H1 (cell line): ENCODE measurements around the gene BRAT1. TPM values are rescaled to one million over a fixed set of nuclear protein-coding genes. Genes with fewer than 3 reads are reported as not detected.
A peak's percentile ranks its signal among the peaks of the same experiment; 100 is the strongest.

ENCODE experiments used
- CTCF ChIA-PET: fragments of 300-600 bp; sonication (Branson Sonifier 250); formaldehyde crosslinking; loops from one replicate; lab custom pipeline; 2021; ENCODE audit not compliant: partially characterized antibody; lab: Charles Lee
- POLR2A ChIA-PET: fragments of 300-600 bp; sonication (Branson Sonifier 250); formaldehyde crosslinking; loops from one replicate; lab custom pipeline; 2021; ENCODE audit warnings: inconsistent platforms; ENCODE audit not compliant: partially characterized antibody; lab: Charles Lee
- DNase-seq, 2 experiments: peaks; one replicate each; pipeline versions ENCODE4 v3.0.0 to v3.0.0-alpha.2; 2010 to 2022; ENCODE audit warnings: low spot score in 2 of 2, low read depth in 1 of 2, mixed read lengths in 1 of 2
- FAIRE-seq: peaks from 2 replicates; lab custom pipeline; 2011; peaks lifted over from hg19 to GRCh38; lab: Jason Lieb, UNC
- H2AFZ ChIP-seq: 2 replicates; pipeline ENCODE4 v1.8.1; 2012; ENCODE audit warnings: low read length, inconsistent platforms
- H2AK5ac ChIP-seq: 2 replicates; pipeline ENCODE4 v1.6.1; 2013; ENCODE audit warnings: low read depth, low read length
- H2BK120ac ChIP-seq: replicated peaks from 2 replicates; pipeline ENCODE3; 2013; ENCODE audit warnings: low read depth, low read length, inconsistent platforms
- H2BK12ac ChIP-seq: 2 replicates; pipeline ENCODE4 v1.6.1; 2013; ENCODE audit warnings: low read depth, low read length
- H2BK15ac ChIP-seq: 2 replicates; pipeline ENCODE4 v1.6.1; 2013; ENCODE audit warnings: low read length
- H2BK20ac ChIP-seq: 2 replicates; pipeline ENCODE4 v1.6.1; 2013; ENCODE audit warnings: low read length
- H2BK5ac ChIP-seq: 2 replicates; pipeline ENCODE4 v1.6.1; 2013; ENCODE audit warnings: low read depth, low read length
- H3K14ac ChIP-seq: 2 replicates; pipeline ENCODE4 v1.6.1; 2013; ENCODE audit warnings: inconsistent platforms; ENCODE audit not compliant: insufficient read length
- H3K18ac ChIP-seq: 2 replicates; pipeline ENCODE4 v1.6.1; 2013; ENCODE audit warnings: low read length; ENCODE audit errors: extremely low read depth
- H3K23ac ChIP-seq: 2 replicates; pipeline ENCODE4 v1.6.1; 2013; ENCODE audit warnings: inconsistent platforms; ENCODE audit not compliant: insufficient read length
- H3K23me2 ChIP-seq: 2 replicates; pipeline ENCODE4 v1.6.1; 2013; ENCODE audit warnings: low read depth, low read length
- H3K27ac ChIP-seq: 2 replicates; pipeline ENCODE4 v1.6.1; 2011; ENCODE audit warnings: low read depth, low read length, inconsistent platforms
- H3K27me3 ChIP-seq, 4 experiments: replicated peaks in 1 of 4; 1 replicate in 1 of 4; 2 replicates in 3 of 4; pipeline versions ENCODE4 v1.6.1 to v1.8.1; 2011 to 2013; ENCODE audit warnings: low read length in 3 of 4, mild to moderate bottlenecking in 3 of 4, inconsistent platforms in 2 of 4, mixed read lengths in 2 of 4, moderate library complexity in 1 of 4; ENCODE audit not compliant: control insufficient read depth in 3 of 4, insufficient read depth in 3 of 4; ENCODE audit errors: extremely low read depth in 1 of 4
- H3K36me3 ChIP-seq, 4 experiments: 2 replicates each; pipeline versions ENCODE4 v1.6.1 to v1.8.1; 2011 to 2013; ENCODE audit warnings: mild to moderate bottlenecking in 4 of 4, low read length in 3 of 4, moderate library complexity in 2 of 4, control low read depth in 1 of 4, inconsistent platforms in 1 of 4; ENCODE audit not compliant: insufficient read depth in 4 of 4, control insufficient read depth in 2 of 4
- H3K4ac ChIP-seq: replicated peaks from 2 replicates; pipeline ENCODE3; 2013; ENCODE audit warnings: low read length, low read depth, mixed read lengths, inconsistent platforms; ENCODE audit not compliant: insufficient read length
- H3K4me1 ChIP-seq, 4 experiments: replicated peaks in 1 of 4; 1 replicate in 1 of 4; 2 replicates in 3 of 4; pipeline versions ENCODE4 v1.6.1 to v1.8.1; 2011 to 2013; ENCODE audit warnings: low read length in 3 of 4, inconsistent platforms in 2 of 4, mixed read lengths in 1 of 4; ENCODE audit not compliant: insufficient read depth in 4 of 4, control insufficient read depth in 3 of 4
- H3K4me2 ChIP-seq, 2 experiments: 2 replicates each; pipeline versions ENCODE4 v1.6.1 to v1.8.1; 2011 to 2013; ENCODE audit warnings: low read depth in 2 of 2, low read length in 2 of 2, control low read depth in 1 of 2, inconsistent platforms in 1 of 2, mild to moderate bottlenecking in 1 of 2; ENCODE audit not compliant: insufficient read depth in 1 of 2
- H3K4me3 ChIP-seq, 4 experiments: fragments of 200-600, 300-600 bp in 1 of 4; sonication (generic), shearing (Covaris generic), sonication (Bioruptor Twin) in 1 of 4; 2 replicates each; pipeline versions ENCODE4 v1.5.1 to v1.8.1; 2011 to 2016; ENCODE audit warnings: low read length in 4 of 4, low read depth in 3 of 4, control low read depth in 2 of 4, inconsistent platforms in 2 of 4, mild to moderate bottlenecking in 2 of 4, mixed read lengths in 1 of 4, moderate library complexity in 1 of 4; ENCODE audit not compliant: insufficient read depth in 2 of 4; ENCODE audit errors: extremely low read depth in 1 of 4
- H3K56ac ChIP-seq: replicated peaks from 2 replicates; pipeline ENCODE3; 2013; ENCODE audit warnings: low read depth, mild to moderate bottlenecking, mixed read lengths, low read length, inconsistent platforms; ENCODE audit not compliant: insufficient read length
- H3K79me1 ChIP-seq: 2 replicates; pipeline ENCODE4 v1.6.1; 2013; ENCODE audit warnings: low read depth, low read length, control low read depth
- H3K79me2 ChIP-seq, 2 experiments: 2 replicates each; pipeline versions ENCODE4 v1.6.1 to v1.8.1; 2012 to 2013; ENCODE audit warnings: low read length in 2 of 2, mild to moderate bottlenecking in 2 of 2, inconsistent platforms in 1 of 2; ENCODE audit not compliant: insufficient read depth in 2 of 2, control insufficient read depth in 1 of 2
- H3K9ac ChIP-seq, 4 experiments: replicated peaks in 1 of 4; 1 replicate in 1 of 4; 2 replicates in 3 of 4; pipeline versions ENCODE4 v1.6.1 to v1.8.1; 2011 to 2013; ENCODE audit warnings: low read depth in 3 of 4, low read length in 3 of 4, control low read depth in 2 of 4, mild to moderate bottlenecking in 2 of 4, moderate library complexity in 2 of 4, inconsistent platforms in 1 of 4; ENCODE audit errors: extremely low read depth in 1 of 4
- H3K9me3 ChIP-seq, 2 experiments: 2 replicates each; pipeline versions ENCODE4 v1.6.1 to v1.8.1; 2012 to 2013; ENCODE audit warnings: mild to moderate bottlenecking in 2 of 2, moderate library complexity in 2 of 2, control low read depth in 1 of 2, inconsistent platforms in 1 of 2, low read depth in 1 of 2, low read length in 1 of 2, mixed read lengths in 1 of 2; ENCODE audit not compliant: insufficient read depth in 2 of 2
- H4K20me1 ChIP-seq, 2 experiments: replicated peaks in 1 of 2; 2 replicates each; pipeline versions ENCODE3 to v1.8.1; 2011 to 2013; ENCODE audit warnings: inconsistent platforms in 2 of 2, low read length in 2 of 2, mild to moderate bottlenecking in 1 of 2; ENCODE audit not compliant: insufficient read depth in 2 of 2, control insufficient read depth in 1 of 2
- H4K5ac ChIP-seq: 2 replicates; pipeline ENCODE4 v1.6.1; 2013; ENCODE audit warnings: low read length, low read depth, mixed read lengths, inconsistent platforms; ENCODE audit not compliant: insufficient read length
- H4K8ac ChIP-seq: 2 replicates; pipeline ENCODE4 v1.8.0; 2013; ENCODE audit warnings: mild to moderate bottlenecking, moderate library complexity, low read length, inconsistent platforms; ENCODE audit not compliant: insufficient read depth; ENCODE audit errors: extremely low read depth
- H4K91ac ChIP-seq: replicated peaks from 2 replicates; pipeline ENCODE3; 2013; ENCODE audit warnings: low read length, mixed read lengths, inconsistent platforms; ENCODE audit not compliant: insufficient read length
- ASH2L ChIP-seq: fragments of 200-600, 300-600 bp; sonication (generic); IDR thresholded peaks from one replicate; pipeline ENCODE4 v1.7.1; 2017; ENCODE audit warnings: low read length
- BCL11A ChIP-seq, 2 experiments: IDR thresholded peaks; one replicate each; pipeline ENCODE4 v1.6.1; 2011; ENCODE audit warnings: low read depth in 2 of 2, low read length in 2 of 2, mild to moderate bottlenecking in 2 of 2
- CBX8 ChIP-seq: fragments of 300-800, 300-1000 bp; sonication (generic); IDR thresholded peaks from 2 replicates; pipeline ENCODE4 v1.7.1; 2016; ENCODE audit warnings: low read depth, low read length, borderline replicate concordance
- CEBPB ChIP-seq: IDR thresholded peaks from 2 replicates; pipeline ENCODE4 v1.6.1; 2012; ENCODE audit warnings: low read depth, low read length
- JUN ChIP-seq: IDR thresholded peaks from 2 replicates; pipeline ENCODE4 v1.6.1; 2011; ENCODE audit warnings: low read depth, mild to moderate bottlenecking, improper control_type of control experiment, low read length
- SP4 ChIP-seq: IDR thresholded peaks from 2 replicates; pipeline ENCODE4 v1.6.1; 2012; ENCODE audit warnings: low read length, inconsistent platforms
- SRF ChIP-seq: IDR thresholded peaks from 2 replicates; pipeline ENCODE4 v1.6.1; 2011; ENCODE audit warnings: mild to moderate bottlenecking, low read depth, low read length, moderate library complexity
- TCF12 ChIP-seq: IDR thresholded peaks from 2 replicates; pipeline ENCODE4 v1.6.1; 2011; ENCODE audit warnings: low read depth, mild to moderate bottlenecking, low read length
- TEAD4 ChIP-seq: IDR thresholded peaks from 2 replicates; pipeline ENCODE4 v1.6.1; 2012; ENCODE audit warnings: low read depth, low read length, inconsistent platforms, mixed read lengths
- USF2 ChIP-seq: IDR thresholded peaks from 2 replicates; pipeline ENCODE4 v1.6.1; 2011; ENCODE audit warnings: low read length, improper control_type of control experiment
- YY1 ChIP-seq: IDR thresholded peaks from 2 replicates; pipeline ENCODE4 v1.6.1; 2011; ENCODE audit warnings: low read depth, mild to moderate bottlenecking, low read length
- WGBS, 2 experiments: shearing (Covaris generic) in 1 of 2; methylation state at CpG; one replicate each; pipeline versions ENCODE4 v1.1.6 to v1.1.7; 2013 to 2015; ENCODE audit warnings: low lambda C conversion rate in 2 of 2, mixed read lengths in 2 of 2, inconsistent platforms in 1 of 2, low coverage in 1 of 2, missing lambda C conversion rate in 1 of 2; ENCODE audit not compliant: insufficient replicate concordance in 2 of 2, insufficient coverage in 1 of 2, insufficient read length in 1 of 2; ENCODE audit errors: extremely low coverage in 1 of 2, missing lambda C conversion rate in 1 of 2; 5-methylcytosine and 5-hydroxymethylcytosine counted together
- polyA plus RNA-seq, 7 experiments: library from polyadenylated mRNA; depleted of rRNA in 3 of 7; stranded (reverse) in 5 of 7; unstranded in 2 of 7; fragments of >200 nt in 5 of 7; fragments of 200-250 nt in 2 of 7; gene quantifications; 1 replicate in 5 of 7; 2 replicates in 1 of 7; 4 replicates in 1 of 7; pipeline versions ENCODE4 v1.2.1 to v1.2.3, GENCODE V29; 2011 to 2013; ENCODE audit warnings: missing spikeins in 2 of 7, mixed read lengths in 2 of 7
- total RNA-seq: library from RNA; stranded (reverse); fragmentation: NEBNext Ultra II Directional; extraction: Animal tissue kit (Norgen Biotek cat#: 25700); gene quantifications from 2 replicates; pipeline ENCODE4 v1.2.1, GENCODE V29; 2021

Gene BRAT1
- total and polyA plus RNA-seq, 2 of the 8 experiments (the other 6 are each of a cell fraction or from before 2014, with no cell fraction given) = 36.8 to 42.3 TPM

GRCh38 chr7:2514473-2515423 lies 40.6 kb downstream of the BRAT1 start:
- Histone ChIP-seq H3K36me3 (no peaks in the 10 kb centered on the region), H2BK12ac (0 out of 2 replicates have a peak overlapping the region, but pooled peaks have one; percentile 55), H3K9ac (no peak overlapping the region), H4K20me1 (peaks cover 0 to 4% of the 10 kb centered on the region in 2 experiments), H3K9me3 (no peaks in the 10 kb centered on the region), H2BK15ac (peak overlapping the region; percentile 73; the same call in 1 of the 2 replicates), H4K8ac (no peak overlapping the region), H3K27ac (no peak overlapping the region), H3K4me2 (no peak overlapping the region), H3K23me2 (peaks cover 17% of the 10 kb centered on the region; the same call in 1 of the 2 replicates), H2BK120ac (no peak overlapping the region), H3K18ac (no peak overlapping the region), H4K5ac (no peak overlapping the region), H3K79me1 (no peaks in the 10 kb centered on the region), H2AK5ac (peak overlapping the region; percentile 88), H3K4ac (no peak overlapping the region), H3K4me1 (peaks cover 3 to 29% (median 19%) of the 10 kb centered on the region in 4 experiments), H4K91ac (no peak overlapping the region), H3K79me2 (no peaks in the 10 kb centered on the region), H3K27me3 (peaks cover 0 to 10% (median 9%) of the 10 kb centered on the region in 4 experiments; a peak in 6 of 7 replicates), H3K23ac (no peak overlapping the region), H2AFZ (no peak overlapping the region), H3K4me3 (no peak overlapping the region), H3K56ac (no peak overlapping the region), H2BK20ac (no peak overlapping the region), H2BK5ac (no peak overlapping the region; the same call in 1 of the 2 replicates), H3K14ac (no peak overlapping the region)
- CTCF ChIA-PET = interaction anchor here (0.9 kb wide), 1 partner anchor 63 kb away, joined by 3 read pairs; no protein-coding TSS in a partner anchor
- POLR2A ChIA-PET = interaction anchor here (1.0 to 1.3 kb wide), 2 partner anchors 15 to 17 kb away, joined by 3 to 4 read pairs; no protein-coding TSS in a partner anchor
- 94% methylated on average over 9 of the region's 9 CpGs; no CpG with 5 or more reads in 1 of the 2 experiments for WGBS, 2 experiments
- DNase-seq = no peak
- FAIRE-seq = no peak
- TF ChIP-seq SRF (no peak), YY1 (no peak), JUN (no peak), TCF12 (no peak), CBX8 (no peak), TEAD4 (no peak), BCL11A (IDR thresholded peaks at IDR 0.05; ENCODE audit: low read depth in 2 of 2, low read length in 2 of 2) (no peak), USF2 (no peak), ASH2L (no peak), SP4 (no peak), CEBPB (no peak)
